ENCODE data around the gene SFXN5.

DNA sequence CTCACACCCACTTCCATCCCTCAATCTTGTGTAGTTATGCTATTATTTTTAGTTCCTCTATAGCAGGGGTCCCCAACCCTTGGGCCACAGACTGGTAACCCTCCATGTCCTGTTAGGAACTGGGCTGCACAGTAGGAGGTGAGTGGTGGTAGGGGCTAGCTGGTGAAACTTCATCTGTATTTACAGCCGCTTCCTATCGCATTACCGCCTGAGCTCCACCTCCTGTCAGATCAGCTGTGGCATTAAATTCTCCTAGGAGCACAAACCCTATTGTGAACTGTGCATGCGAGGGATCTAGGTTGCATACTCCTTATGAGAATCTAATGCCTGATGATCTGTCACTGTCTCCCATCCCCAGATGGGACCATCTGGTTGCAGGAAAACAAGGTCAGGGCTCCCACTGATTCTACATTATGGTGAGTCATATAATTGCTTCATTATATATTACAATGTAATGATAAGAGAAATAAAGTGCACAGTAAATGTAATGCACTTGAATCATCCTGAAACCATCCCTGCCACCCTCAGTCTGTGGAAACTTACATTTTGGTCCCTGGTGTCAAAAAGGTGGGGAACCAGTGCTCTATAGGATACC is 42.9 kb upstream of the SFXN5 start:
- TF ChIP-seq, protein P1, sequence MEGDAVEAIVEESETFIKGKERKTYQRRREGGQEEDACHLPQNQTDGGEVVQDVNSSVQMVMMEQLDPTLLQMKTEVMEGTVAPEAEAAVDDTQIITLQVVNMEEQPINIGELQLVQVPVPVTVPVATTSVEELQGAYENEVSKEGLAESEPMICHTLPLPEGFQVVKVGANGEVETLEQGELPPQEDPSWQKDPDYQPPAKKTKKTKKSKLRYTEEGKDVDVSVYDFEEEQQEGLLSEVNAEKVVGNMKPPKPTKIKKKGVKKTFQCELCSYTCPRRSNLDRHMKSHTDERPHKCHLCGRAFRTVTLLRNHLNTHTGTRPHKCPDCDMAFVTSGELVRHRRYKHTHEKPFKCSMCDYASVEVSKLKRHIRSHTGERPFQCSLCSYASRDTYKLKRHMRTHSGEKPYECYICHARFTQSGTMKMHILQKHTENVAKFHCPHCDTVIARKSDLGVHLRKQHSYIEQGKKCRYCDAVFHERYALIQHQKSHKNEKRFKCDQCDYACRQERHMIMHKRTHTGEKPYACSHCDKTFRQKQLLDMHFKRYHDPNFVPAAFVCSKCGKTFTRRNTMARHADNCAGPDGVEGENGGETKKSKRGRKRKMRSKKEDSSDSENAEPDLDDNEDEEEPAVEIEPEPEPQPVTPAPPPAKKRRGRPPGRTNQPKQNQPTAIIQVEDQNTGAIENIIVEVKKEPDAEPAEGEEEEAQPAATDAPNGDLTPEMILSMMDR (IDR thresholded peaks at IDR 0.05) = no peak
- TF ChIP-seq POLR2AphosphoS5 (IDR thresholded peaks at IDR 0.05) (no peak), POLR2A (IDR thresholded peaks at IDR 0.05) (no peak)
